Measurements from ENCODE around the gene RANGAP1. TPM values are rescaled to one million over a fixed set of nuclear protein-coding genes. Genes with fewer than 3 reads are reported as not detected.

The RANGAP1 gene
- total and polyA plus RNA-seq, 4 donors, result 29.9 to 106 (median 62.9) TPM

GRCh38 chr22:41206719-41207118 is 79.3 kb downstream of the RANGAP1 start:
- H3K4me3 ChIP-seq (ENCODE audit: low read depth, low read length), result no peak overlapping the region
- peaks cover 29% of the 10 kb centered on the region for H3K36me3 ChIP-seq (ENCODE audit: control insufficient read depth, insufficient read depth, low read length)
- peaks cover 13% of the 10 kb centered on the region for H3K4me1 ChIP-seq (ENCODE audit: control insufficient read depth, insufficient read depth, low read length)
- 100% methylated on average over 1 of the region's 9 CpGs for WGBS (ENCODE audit: insufficient coverage)
- no peak for DNase-seq (ENCODE audit: low read depth in 4 of 6, low spot score in 6 of 6)
- no peak overlapping the region for H3K27ac ChIP-seq (ENCODE audit: low read depth, low read length)
- H3K27me3 ChIP-seq (ENCODE audit: control insufficient read depth, insufficient read depth, low read length), result no peaks in the 10 kb centered on the region
- no peaks in the 10 kb centered on the region for H3K9me3 ChIP-seq (ENCODE audit: control insufficient read depth, insufficient read depth, low read length)

GRCh38 chr22:41204992-41205900 is 80.7 kb downstream of the RANGAP1 start, which contains the start of gene L3MBTL2:
TSS of gene L3MBTL2 (plus strand) at chr22:41205312. CDS start at chr22:41205363, 51 bp downstream.
- H3K27ac ChIP-seq (ENCODE audit: low read depth, low read length), result peak within 1 kb of the TSS; percentile 61
- no peaks in the 10 kb centered on the region for H3K27me3 ChIP-seq (ENCODE audit: control insufficient read depth, insufficient read depth, low read length)
- H3K4me1 ChIP-seq (ENCODE audit: control insufficient read depth, insufficient read depth, low read length), result peaks cover 13% of the 10 kb centered on the region
- peak within 1 kb of the TSS; percentile 97 for H3K4me3 ChIP-seq (ENCODE audit: low read depth, low read length)
- DNase-seq (ENCODE audit: low read depth in 4 of 6, low spot score in 6 of 6), result peak; percentile 86 to 99 (median 97)
- H3K9me3 ChIP-seq (ENCODE audit: control insufficient read depth, insufficient read depth, low read length), result no peaks in the 10 kb centered on the region
- peaks cover 23% of the 10 kb centered on the region for H3K36me3 ChIP-seq (ENCODE audit: control insufficient read depth, insufficient read depth, low read length)
- WGBS (ENCODE audit: insufficient coverage), result 2% methylated on average over 40 of the region's 47 CpGs

GRCh38 chr22:41204066-41204465 is 81.9 kb downstream of the RANGAP1 start:
- H3K9me3 ChIP-seq (ENCODE audit: control insufficient read depth, insufficient read depth, low read length), result no peaks in the 10 kb centered on the region
- H3K36me3 ChIP-seq (ENCODE audit: control insufficient read depth, insufficient read depth, low read length), result peaks cover 12% of the 10 kb centered on the region
- H3K4me1 ChIP-seq (ENCODE audit: control insufficient read depth, insufficient read depth, low read length), result peaks cover 13% of the 10 kb centered on the region
- no peak overlapping the region for H3K27ac ChIP-seq (ENCODE audit: low read depth, low read length)
- WGBS (ENCODE audit: insufficient coverage), result 100% methylated on average over 1 of the region's 6 CpGs
- H3K27me3 ChIP-seq (ENCODE audit: control insufficient read depth, insufficient read depth, low read length), result peaks cover 3% of the 10 kb centered on the region
- DNase-seq (ENCODE audit: low read depth in 4 of 6, low spot score in 6 of 6), result no peak
- no peak overlapping the region for H3K4me3 ChIP-seq (ENCODE audit: low read depth, low read length)

- 96% methylated on average over 2 of the region's 2 CpGs for WGBS (ENCODE audit: insufficient coverage)
- Histone ChIP-seq H3K36me3 (ENCODE audit: control insufficient read depth, insufficient read depth, low read length) (peaks cover 6% of the 10 kb centered on the region), H3K4me1 (ENCODE audit: control insufficient read depth, insufficient read depth, low read length) (peaks cover 19% of the 10 kb centered on the region), H3K9me3 (ENCODE audit: control insufficient read depth, insufficient read depth, low read length) (no peaks in the 10 kb centered on the region), H3K27me3 (ENCODE audit: control insufficient read depth, insufficient read depth, low read length) (peaks cover 3% of the 10 kb centered on the region), H3K27ac (ENCODE audit: low read depth, low read length) (no peak overlapping the region), H3K4me3 (ENCODE audit: low read depth, low read length) (no peak overlapping the region)
- DNase-seq (ENCODE audit: low read depth in 4 of 6, low spot score in 6 of 6), result no peak
Observed at GRCh38 chr22:41203118-41203517, 82.9 kb downstream of the RANGAP1 start.

- peaks cover 29% of the 10 kb centered on the region for H3K4me1 ChIP-seq (ENCODE audit: control insufficient read depth, insufficient read depth, low read length)
- H3K36me3 ChIP-seq (ENCODE audit: control insufficient read depth, insufficient read depth, low read length), result no peaks in the 10 kb centered on the region
- no peak overlapping the region for H3K4me3 ChIP-seq (ENCODE audit: low read depth, low read length)
- no peaks in the 10 kb centered on the region for H3K9me3 ChIP-seq (ENCODE audit: control insufficient read depth, insufficient read depth, low read length)
- H3K27ac ChIP-seq (ENCODE audit: low read depth, low read length), result no peak overlapping the region
- WGBS (ENCODE audit: insufficient coverage), result 77% methylated on average over 9 of the region's 10 CpGs
- no peak for DNase-seq (ENCODE audit: low read depth in 4 of 6, low spot score in 6 of 6)
- peaks cover 3% of the 10 kb centered on the region for H3K27me3 ChIP-seq (ENCODE audit: control insufficient read depth, insufficient read depth, low read length)
Observed at GRCh38 chr22:41201141-41201540, 84.8 kb downstream of the RANGAP1 start.

- WGBS (ENCODE audit: insufficient coverage), result 4% methylated on average over 8 of the region's 9 CpGs
- peak overlapping the region; percentile 73 for H3K4me3 ChIP-seq (ENCODE audit: low read depth, low read length)
- peak in 1 of 6 donors; percentile 33 for DNase-seq (ENCODE audit: low read depth in 4 of 6, low spot score in 6 of 6)
- H3K27me3 ChIP-seq (ENCODE audit: control insufficient read depth, insufficient read depth, low read length), result peaks cover 3% of the 10 kb centered on the region
- H3K27ac ChIP-seq (ENCODE audit: low read depth, low read length), result no peak overlapping the region
- H3K4me1 ChIP-seq (ENCODE audit: control insufficient read depth, insufficient read depth, low read length), result peaks cover 19% of the 10 kb centered on the region
- no peaks in the 10 kb centered on the region for H3K36me3 ChIP-seq (ENCODE audit: control insufficient read depth, insufficient read depth, low read length)
- H3K9me3 ChIP-seq (ENCODE audit: control insufficient read depth, insufficient read depth, low read length), result no peaks in the 10 kb centered on the region
Observed at GRCh38 chr22:41198027-41198580, 87.9 kb downstream of the RANGAP1 start.

- Histone ChIP-seq H3K27ac (ENCODE audit: low read depth, low read length) (no peak overlapping the region), H3K4me3 (ENCODE audit: low read depth, low read length) (peak overlapping the region; percentile 73), H3K9me3 (ENCODE audit: control insufficient read depth, insufficient read depth, low read length) (no peaks in the 10 kb centered on the region), H3K36me3 (ENCODE audit: control insufficient read depth, insufficient read depth, low read length) (no peaks in the 10 kb centered on the region), H3K4me1 (ENCODE audit: control insufficient read depth, insufficient read depth, low read length) (peaks cover 19% of the 10 kb centered on the region), H3K27me3 (ENCODE audit: control insufficient read depth, insufficient read depth, low read length) (peaks cover 3% of the 10 kb centered on the region)
- WGBS (ENCODE audit: insufficient coverage), result under 1% methylated on average over 91 of the region's 91 CpGs
- DNase-seq (ENCODE audit: low read depth in 4 of 6, low spot score in 6 of 6), result peak; percentile 26 to 93 (median 63)
Observed at GRCh38 chr22:41197038-41197972, 88.7 kb downstream of the RANGAP1 start.
